Epithelial cell of prostate (primary cell): Measurements from ENCODE around the gene SEC22A.

Experiments
- DNase-seq: peaks from one replicate; pipeline ENCODE4 v3.0.0-alpha.2; 2011; ENCODE audit warnings: low read depth, low spot score
- H3K27ac ChIP-seq: fragments of 450-650 bp; 2 replicates; pipeline ENCODE4 v1.5.1; 2017; ENCODE audit warnings: mild to moderate bottlenecking

Gene SEC22A

GRCh38 chr3:123299581-123299980 is 97.8 kb downstream of the SEC22A start:
- DNase-seq, result no peak
- no peak overlapping the region for H3K27ac ChIP-seq

- DNase-seq, result no peak
Measured at GRCh38 chr3:123300056-123300455, 98.3 kb downstream of the SEC22A start.

GRCh38 chr3:123300583-123300982 is 98.8 kb downstream of the SEC22A start:
- no peak overlapping the region for H3K27ac ChIP-seq
- no peak for DNase-seq

More at GRCh38 chr3:123300056-123300455, 98.3 kb downstream of the SEC22A start:
- H3K27ac ChIP-seq, result no peak overlapping the region

GRCh38 chr3:123301331-123302184 is 99.8 kb downstream of the SEC22A start:
- H3K27ac ChIP-seq, result no peak overlapping the region
- no peak for DNase-seq

- DNase-seq, result no peak
- no peak overlapping the region for H3K27ac ChIP-seq
Measured at GRCh38 chr3:123302961-123303360, 101.2 kb downstream of the SEC22A start.

GRCh38 chr3:123303976-123304560 is 102.3 kb downstream of the SEC22A start:
- DNase-seq, result no peak
- no peak overlapping the region for H3K27ac ChIP-seq

GRCh38 chr3:123305192-123305591 is 103.4 kb downstream of the SEC22A start:
- no peak overlapping the region for H3K27ac ChIP-seq
- no peak for DNase-seq

- DNase-seq, result no peak
- H3K27ac ChIP-seq, result no peak overlapping the region
Measured at GRCh38 chr3:123307064-123307463, 105.3 kb downstream of the SEC22A start.

- no peak for DNase-seq
- no peak overlapping the region for H3K27ac ChIP-seq
Measured at GRCh38 chr3:123310186-123310585, 108.4 kb downstream of the SEC22A start.

- H3K27ac ChIP-seq, result no peak overlapping the region
- no peak for DNase-seq
Measured at GRCh38 chr3:123310741-123311140, 109.0 kb downstream of the SEC22A start.

- H3K27ac ChIP-seq, result no peak overlapping the region
- no peak for DNase-seq
Measured at GRCh38 chr3:123311201-123311600, 109.5 kb downstream of the SEC22A start.

GRCh38 chr3:123312331-123313265 is 110.9 kb downstream of the SEC22A start:
- no peak overlapping the region for H3K27ac ChIP-seq
- no peak for DNase-seq

GRCh38 chr3:123313889-123314288 is 112.1 kb downstream of the SEC22A start:
- no peak for DNase-seq
- no peak overlapping the region for H3K27ac ChIP-seq

GRCh38 chr3:123314359-123315270 is 112.9 kb downstream of the SEC22A start:
- no peak for DNase-seq
- no peak overlapping the region for H3K27ac ChIP-seq

GRCh38 chr3:123315271-123315595 is 113.5 kb downstream of the SEC22A start:
- no peak for DNase-seq
- H3K27ac ChIP-seq, result no peak overlapping the region

- no peak for DNase-seq
- H3K27ac ChIP-seq, result no peak overlapping the region
Measured at GRCh38 chr3:123317716-123318115, 116.0 kb downstream of the SEC22A start.

- no peak for DNase-seq
- H3K27ac ChIP-seq, result no peak overlapping the region
Measured at GRCh38 chr3:123318374-123318773, 116.6 kb downstream of the SEC22A start.

- no peak overlapping the region for H3K27ac ChIP-seq
- DNase-seq, result no peak
Measured at GRCh38 chr3:123319760-123320159, 118.0 kb downstream of the SEC22A start.

- DNase-seq, result no peak
- H3K27ac ChIP-seq, result no peak overlapping the region
Measured at GRCh38 chr3:123320221-123320620, 118.5 kb downstream of the SEC22A start.

GRCh38 chr3:123321806-123322205 is 120.1 kb downstream of the SEC22A start:
- DNase-seq, result no peak
- no peak overlapping the region for H3K27ac ChIP-seq
